SK-N-MC (cell line): Measurements from ENCODE around the gene DNAL1.

Experiments
- DNase-seq: peaks from one replicate; pipeline ENCODE4 v3.0.0-alpha.2; 2011; ENCODE audit warnings: low read depth, low spot score
- H3K27ac ChIP-seq: fragments of 200-600 bp; sonication (generic); 2 replicates; pipeline ENCODE4 v1.5.1; 2016; ENCODE audit warnings: mixed run types
- H3K36me3 ChIP-seq: fragments of 200-600 bp; sonication (generic); 2 replicates; pipeline ENCODE4 v1.6.1; 2017; ENCODE audit warnings: antibody characterized with exemption, low read length, mixed read lengths; ENCODE audit not compliant: insufficient read depth
- H3K4me3 ChIP-seq: fragments of 200-600 bp; sonication (generic); 2 replicates; pipeline ENCODE4 v1.5.1; 2016
- H3K9ac ChIP-seq: fragments of 200-600 bp; sonication (generic); 2 replicates; pipeline ENCODE4 v1.8.0; 2017; ENCODE audit warnings: mixed run types, mixed read lengths; ENCODE audit not compliant: insufficient read length
- H3K9me3 ChIP-seq: fragments of 200-600 bp; sonication (generic); 2 replicates; pipeline ENCODE4 v1.6.1; 2017; ENCODE audit warnings: low read depth, mild to moderate bottlenecking, antibody characterized with exemption, low read length, moderate library complexity, mixed read lengths
- EZH2 ChIP-seq: fragments of 200-600 bp; sonication (generic); IDR thresholded peaks from one replicate; pipeline ENCODE4 v1.6.1; 2017; ENCODE audit warnings: antibody characterized with exemption
- FOXP2 ChIP-seq: optimal IDR thresholded peaks from 2 replicates; pipeline ENCODE3; 2011; ENCODE audit warnings: mild to moderate bottlenecking, moderate library complexity; ENCODE audit not compliant: insufficient read depth; ENCODE audit errors: extremely low read length, control extremely low read depth
- POLR2AphosphoS5 ChIP-seq: IDR thresholded peaks from 2 replicates; pipeline ENCODE4 v1.6.1; 2012; ENCODE audit warnings: mild to moderate bottlenecking, low read depth, low read length, borderline replicate concordance

Gene DNAL1

DNA sequence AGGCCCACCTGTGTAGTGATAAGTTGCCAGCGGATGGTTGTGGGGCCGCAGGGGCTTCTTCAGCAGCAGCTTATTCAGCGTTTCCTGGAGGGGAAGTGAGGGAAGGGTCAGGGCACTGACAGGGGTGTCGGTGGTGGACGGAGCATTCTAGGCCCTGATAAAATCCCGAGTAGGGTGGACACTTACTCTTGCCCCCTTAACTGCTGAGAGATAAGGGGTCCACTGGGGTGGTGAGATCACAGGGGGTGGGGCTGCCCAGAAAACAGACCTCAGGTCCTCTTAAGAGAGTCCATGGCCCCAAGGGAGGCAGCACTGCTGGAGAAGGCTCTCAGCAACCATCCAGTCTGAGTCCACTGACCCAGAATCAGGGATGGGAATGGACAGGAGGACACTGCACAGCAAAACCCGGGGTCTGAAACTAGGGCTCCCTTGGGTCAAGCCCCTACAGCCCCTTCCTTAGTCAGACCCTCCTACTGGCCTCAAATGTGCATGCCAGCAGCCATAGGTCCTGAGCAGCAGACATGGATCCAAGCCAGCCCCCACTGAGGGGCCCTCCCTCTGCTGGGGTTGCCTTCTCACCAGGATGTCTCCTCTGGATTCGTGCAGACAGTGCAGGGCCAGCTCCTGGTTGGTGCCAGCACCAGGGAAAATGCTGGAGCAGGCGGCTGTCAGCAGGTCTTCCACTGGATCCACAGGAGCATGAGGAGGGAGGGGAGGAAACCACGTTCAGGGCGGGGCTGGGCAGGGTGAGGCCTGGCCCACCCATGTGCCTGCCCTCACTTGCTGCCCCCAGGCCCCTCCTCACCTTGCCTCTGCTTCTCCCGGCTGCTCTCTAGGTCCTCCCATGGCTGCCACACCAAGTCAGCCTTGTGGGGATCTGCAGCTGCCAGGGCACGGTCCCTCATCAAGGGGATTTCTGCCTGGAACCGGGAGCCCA is 81.5 kb downstream of the DNAL1 start:
- Histone ChIP-seq H3K9me3 (no peaks in the 10 kb centered on the region), H3K36me3 (peaks cover 67% of the 10 kb centered on the region), H3K27ac (peak overlapping the region; percentile 92), H3K9ac (peak overlapping the region; percentile 36), H3K4me3 (no peak overlapping the region)
- no peak for DNase-seq
- TF ChIP-seq FOXP2 (no peak), POLR2AphosphoS5 (no peak)

DNA sequence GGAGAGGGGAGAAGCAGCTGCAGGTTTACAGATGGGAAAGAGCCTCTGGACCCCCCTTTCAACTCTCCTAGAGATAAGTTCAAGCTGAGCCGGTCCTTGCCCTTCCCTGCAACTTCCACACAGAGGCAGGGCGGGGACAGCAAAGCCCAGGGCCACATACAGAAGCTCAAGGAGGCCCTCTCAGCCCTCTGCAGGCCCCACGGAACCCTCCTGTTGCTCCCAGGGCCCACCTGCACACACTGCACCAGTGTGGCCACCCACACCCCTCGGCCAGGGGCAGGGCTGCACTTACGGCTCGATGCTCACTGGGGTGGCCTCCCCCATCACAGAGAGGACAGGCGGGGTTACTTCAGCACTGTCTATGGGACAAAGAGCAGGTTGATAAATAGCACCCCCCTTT is 82.4 kb downstream of the DNAL1 start:
- no peak for DNase-seq
- Histone ChIP-seq H3K36me3 (peaks cover 58% of the 10 kb centered on the region), H3K9ac (peak overlapping the region; percentile 36), H3K27ac (peak overlapping the region; percentile 92; the same call in 1 of the 2 replicates), H3K9me3 (no peaks in the 10 kb centered on the region), H3K4me3 (no peak overlapping the region)
- no peak for TF ChIP-seq EZH2
- no peak for TF ChIP-seq POLR2AphosphoS5
- no peak for TF ChIP-seq FOXP2

DNA sequence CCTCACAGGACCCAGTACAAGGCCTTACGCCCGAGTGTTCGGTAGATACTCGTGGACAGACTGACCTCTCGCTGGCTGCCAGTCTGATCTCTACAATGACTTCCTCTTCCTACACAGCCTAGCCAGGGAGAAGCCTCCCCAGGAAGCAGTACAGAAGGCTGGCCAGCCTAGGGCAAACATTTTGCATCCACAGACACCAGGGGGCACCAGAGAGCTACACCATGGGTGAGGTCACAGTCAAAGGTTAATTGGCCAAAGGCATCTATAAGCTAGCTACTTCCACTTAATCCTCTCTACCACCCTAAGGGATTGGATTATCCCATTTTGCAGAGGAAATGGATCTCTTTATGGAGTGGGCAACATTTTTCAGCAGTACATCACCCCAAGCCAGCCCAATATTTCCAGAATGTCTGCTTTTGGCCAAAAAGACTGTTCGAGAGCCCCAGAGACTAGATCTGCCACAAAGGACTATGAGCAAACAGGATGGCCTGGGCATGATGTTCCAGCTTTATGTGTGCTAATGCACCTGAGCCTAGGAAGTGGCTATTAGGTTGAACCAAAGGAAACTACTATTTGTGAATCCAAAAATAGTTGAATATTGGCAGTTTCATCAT is 84.0 kb downstream of the DNAL1 start:
- Histone ChIP-seq H3K9ac (no peak overlapping the region), H3K27ac (no peak overlapping the region), H3K9me3 (no peaks in the 10 kb centered on the region), H3K4me3 (no peak overlapping the region), H3K36me3 (peaks cover 44% of the 10 kb centered on the region)
- no peak for TF ChIP-seq POLR2AphosphoS5
- no peak for TF ChIP-seq EZH2
- TF ChIP-seq FOXP2, result no peak
- no peak for DNase-seq

DNA sequence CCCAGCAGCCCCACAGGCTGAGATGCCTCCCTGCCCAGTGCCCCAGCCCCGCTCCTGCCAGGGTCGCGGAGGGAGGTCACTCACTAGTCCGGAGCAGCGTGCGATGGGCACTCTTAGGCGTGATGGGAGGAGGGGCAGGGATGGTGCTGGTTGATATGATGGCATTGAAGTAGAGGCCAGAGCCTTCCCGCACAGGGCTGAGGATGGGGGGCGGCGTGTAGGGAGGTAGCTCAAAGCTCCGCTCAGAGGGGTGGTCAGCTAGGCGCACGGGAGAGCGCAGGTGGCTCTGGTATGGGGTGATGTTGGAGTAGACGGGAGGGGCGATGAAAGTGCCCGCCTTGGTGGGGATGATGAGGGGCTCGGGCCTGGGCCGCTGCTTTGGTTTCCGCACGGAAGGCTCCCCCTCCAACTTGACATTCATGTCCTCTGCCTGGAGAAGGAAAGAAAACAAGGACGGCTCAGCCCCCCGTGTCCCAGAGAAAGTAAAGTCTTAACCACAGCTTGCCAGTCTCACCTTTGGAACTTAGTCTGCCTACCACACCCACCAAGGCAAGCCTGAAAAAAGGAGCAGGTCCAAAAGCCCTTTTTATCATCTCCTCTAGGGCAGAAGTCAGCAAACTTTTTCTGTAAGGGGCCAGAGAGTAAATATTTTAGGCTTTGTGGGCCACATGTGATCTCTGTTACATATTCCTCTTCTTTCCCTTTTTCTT is 84.9 kb downstream of the DNAL1 start:
- Histone ChIP-seq H3K27ac (0 out of 2 replicates have a peak overlapping the region, but pooled peaks have one; percentile 19), H3K4me3 (no peak overlapping the region), H3K36me3 (peaks cover 50% of the 10 kb centered on the region), H3K9me3 (no peaks in the 10 kb centered on the region), H3K9ac (no peak overlapping the region)
- no peak for DNase-seq
- TF ChIP-seq FOXP2, result no peak
- TF ChIP-seq EZH2, result no peak
- TF ChIP-seq POLR2AphosphoS5, result no peak

DNA sequence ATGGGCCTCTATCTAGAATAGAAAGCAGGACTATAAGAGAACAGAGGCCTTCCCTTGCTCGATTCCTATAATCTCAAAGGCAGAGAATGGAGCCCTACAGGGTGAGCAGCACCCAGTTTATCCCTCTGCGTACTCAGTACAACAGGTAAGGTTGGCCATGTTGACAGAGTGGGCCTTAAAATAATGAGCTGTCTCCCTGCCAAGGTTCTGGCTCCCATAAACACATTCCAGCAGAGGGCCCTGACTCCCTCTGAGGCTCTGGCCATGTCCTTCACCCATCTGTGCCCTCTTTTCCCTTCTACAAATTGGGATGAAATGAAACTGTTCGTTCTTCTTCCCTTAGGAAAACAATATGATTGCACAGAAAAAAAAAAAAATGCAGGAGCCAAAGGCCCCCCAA is 86.3 kb downstream of the DNAL1 start:
- Histone ChIP-seq H3K36me3 (peaks cover 48% of the 10 kb centered on the region), H3K4me3 (no peak overlapping the region), H3K9ac (no peak overlapping the region), H3K9me3 (no peaks in the 10 kb centered on the region), H3K27ac (no peak overlapping the region)
- no peak for DNase-seq
- TF ChIP-seq POLR2AphosphoS5 (no peak), EZH2 (no peak), FOXP2 (no peak)

DNA sequence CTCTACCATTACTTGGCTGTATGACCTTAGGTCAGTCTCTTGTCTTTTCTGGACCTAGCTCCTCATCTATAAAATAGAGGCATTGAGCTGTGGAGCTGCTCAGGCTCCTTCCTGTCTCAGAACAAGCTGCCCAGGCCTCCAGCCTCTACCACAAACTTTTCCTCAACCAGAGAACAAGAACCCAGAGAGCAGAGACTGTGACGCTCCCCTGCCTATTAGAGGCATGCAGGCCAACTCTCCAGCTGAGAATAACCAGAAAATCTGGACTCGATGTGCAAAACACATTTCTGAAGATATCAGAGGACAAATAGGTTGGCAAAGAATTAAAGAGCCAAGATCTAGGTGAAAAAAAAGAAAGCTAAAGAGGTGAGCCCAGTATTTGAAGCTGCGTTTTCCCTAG is 87.2 kb downstream of the DNAL1 start:
- no peak for DNase-seq
- TF ChIP-seq POLR2AphosphoS5 (no peak), FOXP2 (no peak)
- Histone ChIP-seq H3K4me3 (no peak overlapping the region), H3K27ac (0 out of 2 replicates have a peak overlapping the region, but pooled peaks have one; percentile 8), H3K36me3 (peaks cover 49% of the 10 kb centered on the region), H3K9ac (no peak overlapping the region), H3K9me3 (no peaks in the 10 kb centered on the region)

DNA sequence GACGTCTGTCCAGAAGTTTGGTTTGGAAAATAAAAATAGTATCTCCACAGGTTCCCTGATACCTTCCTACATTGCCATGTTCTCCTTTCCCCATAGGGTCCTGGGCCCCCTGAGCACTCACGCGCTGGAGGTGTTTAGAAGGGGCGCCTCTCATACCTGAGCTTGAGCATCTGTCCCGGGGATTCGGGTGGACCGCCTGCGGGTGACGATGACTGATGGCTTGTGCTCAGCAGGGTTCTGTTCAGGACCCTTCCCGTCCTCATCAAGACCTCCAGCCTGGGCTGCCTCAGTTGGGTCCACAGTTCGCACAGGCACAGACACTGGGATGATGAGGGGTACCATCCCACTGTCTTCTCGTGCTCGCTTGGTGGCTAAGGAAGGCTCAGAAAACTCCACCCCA is 92.1 kb downstream of the DNAL1 start:
- Histone ChIP-seq H3K9ac (no peak overlapping the region), H3K36me3 (peaks cover 28% of the 10 kb centered on the region), H3K27ac (no peak overlapping the region), H3K4me3 (no peak overlapping the region), H3K9me3 (no peaks in the 10 kb centered on the region)
- TF ChIP-seq POLR2AphosphoS5 (no peak), EZH2 (no peak), FOXP2 (no peak)
- no peak for DNase-seq

DNA sequence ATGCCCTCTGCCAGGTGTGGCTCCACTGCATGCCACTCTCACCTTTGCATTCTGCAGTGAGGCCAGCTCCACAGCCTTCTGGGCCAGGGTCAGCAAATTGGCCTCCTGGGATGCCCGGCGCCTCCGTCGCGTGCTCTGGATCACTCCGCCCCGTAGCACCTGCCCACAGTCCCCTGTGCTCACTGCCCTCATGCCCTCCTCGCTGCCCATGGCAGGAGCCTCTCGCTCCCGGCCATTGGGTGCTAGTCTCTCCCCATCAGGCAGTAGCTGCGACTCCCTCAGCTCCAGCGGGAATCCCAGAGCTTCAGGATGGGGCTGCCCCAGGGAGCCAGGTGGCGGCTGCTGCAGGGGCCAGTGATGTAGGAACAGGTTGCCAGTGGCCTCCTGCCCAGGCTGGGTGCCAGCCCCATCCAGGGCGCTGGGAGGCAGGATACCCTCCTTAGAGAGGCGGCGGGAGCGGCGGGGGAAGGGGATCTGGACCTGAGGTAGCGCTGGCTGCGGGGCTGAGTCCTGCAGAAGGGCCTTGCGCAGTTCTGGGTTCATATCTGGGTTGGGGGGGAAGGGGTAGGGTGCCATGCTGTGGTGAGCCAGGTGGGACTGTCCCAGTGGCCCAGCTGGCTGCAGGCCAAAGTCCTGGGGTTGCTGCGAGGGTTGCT is 93.9 kb downstream of the DNAL1 start:
- no peak overlapping the region for H3K4me3 ChIP-seq
- no peaks in the 10 kb centered on the region for H3K9me3 ChIP-seq
- peaks cover 28% of the 10 kb centered on the region for H3K36me3 ChIP-seq
- DNase-seq, result no peak
- no peak overlapping the region for H3K27ac ChIP-seq
- TF ChIP-seq FOXP2 (no peak), EZH2 (no peak), POLR2AphosphoS5 (no peak)
- no peak overlapping the region for H3K9ac ChIP-seq
